GM19467 (cell line): ENCODE measurements around the gene LTN1.
A peak's percentile ranks its signal among the peaks of the same experiment; 100 is the strongest.

Experiments
- ATAC-seq: cut with Tn5 transposase; IDR thresholded peaks from one replicate; pipeline ENCODE4 v1.9.1; 2021; ENCODE audit warnings: mild to moderate bottlenecking, moderate library complexity; ENCODE audit not compliant: unreplicated experiment

Gene LTN1

GRCh38 chr21:28885853-28886177, 106.9 kb downstream of the LTN1 start:
- ATAC-seq: no peak

GRCh38 chr21:28884976-28885852, 107.5 kb downstream of the LTN1 start:
- ATAC-seq: peak; percentile 98

GRCh38 chr21:28884481-28884880, 108.2 kb downstream of the LTN1 start:
- ATAC-seq: peak; percentile 16

GRCh38 chr21:28883931-28884330, 108.7 kb downstream of the LTN1 start:
- no peak for ATAC-seq

DNA sequence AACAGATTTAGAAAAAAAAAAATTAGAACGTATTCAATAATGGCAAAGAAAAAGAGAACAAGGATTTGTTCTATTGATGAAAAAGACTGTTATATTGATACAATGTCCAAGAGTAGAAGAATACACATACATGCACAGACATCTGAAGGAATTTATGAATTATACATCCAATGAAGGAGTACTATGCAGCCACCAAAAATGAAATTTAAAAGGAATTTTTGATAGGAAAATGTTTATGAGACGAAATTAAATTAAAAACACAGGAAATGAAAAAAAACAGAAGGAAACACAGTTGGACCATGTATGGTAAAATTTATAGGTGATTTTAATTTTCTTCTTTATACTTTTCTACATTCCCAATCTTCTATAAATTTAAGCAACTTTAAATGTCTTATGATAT, 110.3 kb downstream of the LTN1 start:
- no peak for ATAC-seq
